NT2/D1 (cell line): ENCODE results near the gene BLOC1S6.

Source experiments
- DNase-seq: peaks from one replicate; pipeline ENCODE4 v3.0.0-alpha.2; 2011; ENCODE audit warnings: low read depth, low spot score
- H3K27me3 ChIP-seq: 2 replicates; pipeline ENCODE4 v1.6.0; 2011; ENCODE audit warnings: mild to moderate bottlenecking; ENCODE audit not compliant: insufficient read length, insufficient read depth
- H3K36me3 ChIP-seq: 2 replicates; pipeline ENCODE4 v1.6.1; 2011; ENCODE audit warnings: mild to moderate bottlenecking, low read length, mixed read lengths; ENCODE audit not compliant: insufficient read depth, insufficient read length
- H3K4me1 ChIP-seq: 2 replicates; pipeline ENCODE4 v1.5.1; 2011; ENCODE audit not compliant: insufficient read depth, insufficient read length
- H3K4me3 ChIP-seq: 2 replicates; pipeline ENCODE4 v1.5.1; 2011; ENCODE audit warnings: low read depth; ENCODE audit not compliant: insufficient read length
- H3K9ac ChIP-seq: 2 replicates; pipeline ENCODE4 v1.6.0; 2011; ENCODE audit warnings: low read depth; ENCODE audit not compliant: insufficient read length
- H3K9me3 ChIP-seq: 2 replicates; pipeline ENCODE4 v1.5.1; 2011; ENCODE audit warnings: mild to moderate bottlenecking, low read length; ENCODE audit not compliant: insufficient read depth
- SUZ12 ChIP-seq: IDR thresholded peaks from 2 replicates; pipeline ENCODE4 v1.6.1; 2011; ENCODE audit not compliant: insufficient read length, insufficient read depth; ENCODE audit errors: extremely low read depth
- YY1 ChIP-seq: IDR thresholded peaks from 2 replicates; pipeline ENCODE4 v1.6.1; 2011; ENCODE audit not compliant: insufficient read length, insufficient read depth
- ZNF274 ChIP-seq: IDR thresholded peaks from 2 replicates; pipeline ENCODE4 v1.6.1; 2011; ENCODE audit warnings: mild to moderate bottlenecking, low read depth, low read length

BLOC1S6 gene

GRCh38 chr15:45635763-45636292 lies 48.6 kb downstream of the BLOC1S6 start:
- no peak for TF ChIP-seq YY1
- TF ChIP-seq ZNF274 = no peak
- TF ChIP-seq SUZ12 = no peak
- no peak for DNase-seq
- Histone ChIP-seq H3K27me3 (peaks cover 33% of the 10 kb centered on the region), H3K4me1 (no peaks in the 10 kb centered on the region), H3K9me3 (no peaks in the 10 kb centered on the region), H3K4me3 (no peak overlapping the region), H3K36me3 (no peaks in the 10 kb centered on the region), H3K9ac (no peak overlapping the region)

GRCh38 chr15:45637141-45637540 lies 50.0 kb downstream of the BLOC1S6 start:
- H3K36me3 ChIP-seq = no peaks in the 10 kb centered on the region
- H3K4me3 ChIP-seq = no peak overlapping the region
- H3K9ac ChIP-seq = no peak overlapping the region
- H3K9me3 ChIP-seq = no peaks in the 10 kb centered on the region
- TF ChIP-seq ZNF274 (no peak), SUZ12 (no peak), YY1 (no peak)
- DNase-seq = no peak
- peaks cover 33% of the 10 kb centered on the region for H3K27me3 ChIP-seq
- no peaks in the 10 kb centered on the region for H3K4me1 ChIP-seq

- Histone ChIP-seq H3K9ac (no peak overlapping the region), H3K36me3 (no peaks in the 10 kb centered on the region), H3K4me3 (no peak overlapping the region), H3K4me1 (no peaks in the 10 kb centered on the region), H3K27me3 (peaks cover 33% of the 10 kb centered on the region), H3K9me3 (no peaks in the 10 kb centered on the region)
- DNase-seq = no peak
- no peak for TF ChIP-seq ZNF274
- no peak for TF ChIP-seq SUZ12
- TF ChIP-seq YY1 = no peak
These were observed 50.4 kb downstream of the BLOC1S6 start for GRCh38 chr15:45637552-45638033.

GRCh38 chr15:45640616-45641015 lies 53.4 kb downstream of the BLOC1S6 start:
- Histone ChIP-seq H3K36me3 (no peaks in the 10 kb centered on the region), H3K9me3 (no peaks in the 10 kb centered on the region), H3K4me3 (no peak overlapping the region), H3K9ac (no peak overlapping the region), H3K27me3 (peaks cover 9% of the 10 kb centered on the region), H3K4me1 (no peaks in the 10 kb centered on the region)
- TF ChIP-seq ZNF274 (no peak), YY1 (no peak), SUZ12 (no peak)
- no peak for DNase-seq

GRCh38 chr15:45641374-45641781 lies 54.2 kb downstream of the BLOC1S6 start:
- H3K4me1 ChIP-seq = no peaks in the 10 kb centered on the region
- TF ChIP-seq YY1 (no peak), SUZ12 (no peak), ZNF274 (no peak)
- no peak for DNase-seq
- H3K4me3 ChIP-seq = no peak overlapping the region
- no peaks in the 10 kb centered on the region for H3K9me3 ChIP-seq
- H3K36me3 ChIP-seq = no peaks in the 10 kb centered on the region
- no peak overlapping the region for H3K9ac ChIP-seq
- peaks cover 2% of the 10 kb centered on the region for H3K27me3 ChIP-seq

GRCh38 chr15:45641999-45642932 lies 55.1 kb downstream of the BLOC1S6 start:
- H3K27me3 ChIP-seq = no peaks in the 10 kb centered on the region
- H3K4me1 ChIP-seq = no peaks in the 10 kb centered on the region
- no peaks in the 10 kb centered on the region for H3K36me3 ChIP-seq
- no peaks in the 10 kb centered on the region for H3K9me3 ChIP-seq
- no peak overlapping the region for H3K4me3 ChIP-seq
- TF ChIP-seq SUZ12 (no peak), YY1 (no peak), ZNF274 (no peak)
- no peak overlapping the region for H3K9ac ChIP-seq
- no peak for DNase-seq

- Histone ChIP-seq H3K36me3 (no peaks in the 10 kb centered on the region), H3K9ac (no peak overlapping the region), H3K27me3 (no peaks in the 10 kb centered on the region), H3K4me1 (peaks cover 2% of the 10 kb centered on the region), H3K4me3 (no peak overlapping the region), H3K9me3 (no peaks in the 10 kb centered on the region)
- no peak for DNase-seq
- no peak for TF ChIP-seq ZNF274
- TF ChIP-seq YY1 = no peak
- TF ChIP-seq SUZ12 = no peak
These were observed 57.3 kb downstream of the BLOC1S6 start for GRCh38 chr15:45644437-45644836.
